Natural killer cell (primary cell): ENCODE results near the gene NPR2. TPM values are rescaled to one million over a fixed set of nuclear protein-coding genes. Genes with fewer than 3 reads are reported as not detected.

Source experiments
- ATAC-seq, 3 donors: fragments of 150-1000 bp in 2 of 3; fragments of 200-7000 bp in 1 of 3; cut with Tn5 transposase; 1 replicate in 1 of 3; 2 replicates in 2 of 3; pipeline ENCODE4 v1.10.0; 2021; ENCODE audit warnings: mild to moderate bottlenecking in 2 of 3, moderate library complexity in 2 of 3
- DNase-seq, 2 donors: peaks; one replicate each; pipeline versions ENCODE4 v3.0.0 to v3.0.0-alpha.2; 2013 to 2021; ENCODE audit warnings: mixed read lengths in 1 of 2
- H3K27ac ChIP-seq: one replicate; pipeline ENCODE4 v1.5.1; 2013; ENCODE audit warnings: mild to moderate bottlenecking, low read length
- H3K27me3 ChIP-seq: one replicate; pipeline ENCODE4 v1.6.1; 2013; ENCODE audit warnings: low read length; ENCODE audit not compliant: control insufficient read depth, insufficient read depth
- H3K36me3 ChIP-seq: one replicate; pipeline ENCODE4 v1.6.1; 2013; ENCODE audit warnings: low read length; ENCODE audit not compliant: control insufficient read depth, insufficient read depth
- H3K4me1 ChIP-seq: one replicate; pipeline ENCODE4 v1.6.1; 2013; ENCODE audit warnings: low read length; ENCODE audit not compliant: control insufficient read depth, insufficient read depth
- H3K4me3 ChIP-seq: one replicate; pipeline ENCODE4 v1.5.1; 2013; ENCODE audit warnings: low read length
- H3K9me3 ChIP-seq: one replicate; pipeline ENCODE4 v1.6.1; 2013; ENCODE audit warnings: low read length; ENCODE audit not compliant: control insufficient read depth, insufficient read depth
- H3K27ac Mint-ChIP-seq, 2 donors: one replicate each; pipeline ENCODE4 v1.8.0; 2022; ENCODE audit warnings: mild to moderate bottlenecking in 2 of 2, mixed read lengths in 2 of 2, moderate library complexity in 1 of 2
- H3K27me3 Mint-ChIP-seq, 2 donors: one replicate each; pipeline ENCODE4 v1.8.0; 2022; ENCODE audit warnings: low read depth in 2 of 2, mixed read lengths in 2 of 2
- H3K36me3 Mint-ChIP-seq: one replicate; pipeline ENCODE4 v1.8.0; 2022; ENCODE audit warnings: mixed read lengths
- H3K4me1 Mint-ChIP-seq, 2 donors: one replicate each; pipeline ENCODE4 v1.8.0; 2022; ENCODE audit warnings: mixed read lengths in 2 of 2
- H3K4me3 Mint-ChIP-seq: one replicate; pipeline ENCODE4 v1.8.0; 2022; ENCODE audit warnings: mild to moderate bottlenecking, moderate library complexity, mixed read lengths
- H3K9me3 Mint-ChIP-seq, 2 donors: one replicate each; pipeline ENCODE4 v1.8.0; 2022; ENCODE audit warnings: mixed read lengths in 2 of 2
- WGBS: methylation state at CpG from one replicate; pipeline ENCODE4 v1.1.7; 2013; ENCODE audit warnings: missing lambda C conversion rate; ENCODE audit not compliant: insufficient coverage; 5-methylcytosine and 5-hydroxymethylcytosine counted together
- intact Hi-C: fragments of 100-400 bp; cut with micrococcal nuclease; formaldehyde crosslinking; loops from one replicate; pipeline ENCODE4 v1.14.2; 2022
- total RNA-seq, 4 donors: library from RNA; stranded (reverse); fragments of 120-200 nt in 1 of 4; gene quantifications; one replicate each; pipeline versions ENCODE4 v1.2.3 to v1.2.4, GENCODE V29; 2013 to 2022
- TF ChIP-seq, protein P1 (sequence below): fragments of 200-600 bp; IDR thresholded peaks from one replicate; pipeline ENCODE4 v1.8.0; 2022; ENCODE audit warnings: antibody characterized with exemption

NPR2 gene
- total RNA-seq, 3 donors from 2014 or later (not counting 1 experiment from before 2014, with no cell fraction given): 2.1 to 2.7 (median 2.4) TPM

DNA sequence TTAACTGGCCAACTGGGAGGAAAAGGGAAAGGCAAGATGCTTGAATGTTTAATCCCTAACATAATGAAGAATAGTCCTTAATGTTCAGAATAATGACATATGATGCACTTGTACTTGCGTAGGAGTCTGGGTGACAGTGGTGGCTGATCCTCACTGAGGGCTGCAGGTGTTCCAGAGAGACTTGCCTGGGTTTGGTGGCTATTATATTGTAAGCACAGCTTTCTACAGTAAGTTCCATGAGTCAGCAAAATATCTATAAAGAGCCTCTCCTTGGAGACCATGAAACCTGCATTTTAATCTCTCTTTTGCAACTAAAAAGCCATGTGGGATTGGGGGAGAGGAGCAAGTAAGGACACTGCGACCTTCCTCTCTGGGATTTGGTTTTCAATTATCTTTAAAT lies 1.9 kb upstream of the NPR2 start:
- Mint-ChIP-seq H3K27ac (no peak overlapping the region), H3K4me1 (peaks cover 0 to 16% of the 10 kb centered on the region in 2 donors), H3K36me3 (no peaks in the 10 kb centered on the region)

DNA sequence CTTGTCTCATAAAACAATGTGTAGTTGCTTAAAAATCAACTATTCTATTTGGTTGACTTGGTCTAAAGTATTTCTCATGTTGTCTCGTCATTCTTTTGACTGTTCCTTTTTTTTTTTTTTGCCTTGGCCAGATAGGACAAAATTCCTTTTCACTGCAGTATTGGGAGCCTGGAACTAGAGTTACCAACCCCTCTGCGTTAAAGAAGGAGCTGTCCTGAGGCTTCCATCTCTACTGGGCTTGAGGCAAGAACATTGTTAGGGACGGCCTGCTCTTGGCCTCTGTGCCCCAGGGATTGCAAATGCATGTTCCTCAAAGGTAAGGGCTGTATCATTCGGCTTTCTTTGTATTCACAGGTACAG lies 1.4 kb upstream of the NPR2 start:
- Histone ChIP-seq H3K27me3 (no peaks in the 10 kb centered on the region), H3K36me3 (peaks cover 5% of the 10 kb centered on the region), H3K4me3 (no peak overlapping the region), H3K9me3 (no peaks in the 10 kb centered on the region), H3K4me1 (no peaks in the 10 kb centered on the region), H3K27ac (no peak overlapping the region)
- Mint-ChIP-seq H3K36me3 (no peaks in the 10 kb centered on the region), H3K4me3 (no peak overlapping the region), H3K27me3 (peaks cover 0 to 9% of the 10 kb centered on the region in 2 donors), H3K4me1 (peaks cover 0 to 18% of the 10 kb centered on the region in 2 donors), H3K27ac (no peak overlapping the region), H3K9me3 (no peaks in the 10 kb centered on the region)
- WGBS: 54% methylated on average over 4 of the region's 4 CpGs
- ATAC-seq (no peak), DNase-seq (no peak)
- intact Hi-C loops: loop anchor here (1.0 kb wide), 2 partner anchors 36 to 92 kb away; no protein-coding TSS in a partner anchor
- TF ChIP-seq, protein P1, sequence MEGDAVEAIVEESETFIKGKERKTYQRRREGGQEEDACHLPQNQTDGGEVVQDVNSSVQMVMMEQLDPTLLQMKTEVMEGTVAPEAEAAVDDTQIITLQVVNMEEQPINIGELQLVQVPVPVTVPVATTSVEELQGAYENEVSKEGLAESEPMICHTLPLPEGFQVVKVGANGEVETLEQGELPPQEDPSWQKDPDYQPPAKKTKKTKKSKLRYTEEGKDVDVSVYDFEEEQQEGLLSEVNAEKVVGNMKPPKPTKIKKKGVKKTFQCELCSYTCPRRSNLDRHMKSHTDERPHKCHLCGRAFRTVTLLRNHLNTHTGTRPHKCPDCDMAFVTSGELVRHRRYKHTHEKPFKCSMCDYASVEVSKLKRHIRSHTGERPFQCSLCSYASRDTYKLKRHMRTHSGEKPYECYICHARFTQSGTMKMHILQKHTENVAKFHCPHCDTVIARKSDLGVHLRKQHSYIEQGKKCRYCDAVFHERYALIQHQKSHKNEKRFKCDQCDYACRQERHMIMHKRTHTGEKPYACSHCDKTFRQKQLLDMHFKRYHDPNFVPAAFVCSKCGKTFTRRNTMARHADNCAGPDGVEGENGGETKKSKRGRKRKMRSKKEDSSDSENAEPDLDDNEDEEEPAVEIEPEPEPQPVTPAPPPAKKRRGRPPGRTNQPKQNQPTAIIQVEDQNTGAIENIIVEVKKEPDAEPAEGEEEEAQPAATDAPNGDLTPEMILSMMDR: no peak

More for the DNA sequence above, 1.9 kb upstream of the NPR2 start:
- Mint-ChIP-seq H3K4me3 (no peak overlapping the region), H3K27me3 (peaks cover 0 to 9% of the 10 kb centered on the region in 2 donors), H3K9me3 (no peaks in the 10 kb centered on the region)
- no peaks in the 10 kb centered on the region for H3K27me3 ChIP-seq
- WGBS: 92% methylated on average over 1 of the region's 2 CpGs
- no peak overlapping the region for H3K4me3 ChIP-seq
- H3K27ac ChIP-seq: no peak overlapping the region
- ATAC-seq: no peak
- intact Hi-C loops: no loop called here
- DNase-seq: no peak
- no peaks in the 10 kb centered on the region for H3K4me1 ChIP-seq
- TF ChIP-seq, protein P1: no peak
- no peaks in the 10 kb centered on the region for H3K9me3 ChIP-seq
- H3K36me3 ChIP-seq: peaks cover 6% of the 10 kb centered on the region

DNA sequence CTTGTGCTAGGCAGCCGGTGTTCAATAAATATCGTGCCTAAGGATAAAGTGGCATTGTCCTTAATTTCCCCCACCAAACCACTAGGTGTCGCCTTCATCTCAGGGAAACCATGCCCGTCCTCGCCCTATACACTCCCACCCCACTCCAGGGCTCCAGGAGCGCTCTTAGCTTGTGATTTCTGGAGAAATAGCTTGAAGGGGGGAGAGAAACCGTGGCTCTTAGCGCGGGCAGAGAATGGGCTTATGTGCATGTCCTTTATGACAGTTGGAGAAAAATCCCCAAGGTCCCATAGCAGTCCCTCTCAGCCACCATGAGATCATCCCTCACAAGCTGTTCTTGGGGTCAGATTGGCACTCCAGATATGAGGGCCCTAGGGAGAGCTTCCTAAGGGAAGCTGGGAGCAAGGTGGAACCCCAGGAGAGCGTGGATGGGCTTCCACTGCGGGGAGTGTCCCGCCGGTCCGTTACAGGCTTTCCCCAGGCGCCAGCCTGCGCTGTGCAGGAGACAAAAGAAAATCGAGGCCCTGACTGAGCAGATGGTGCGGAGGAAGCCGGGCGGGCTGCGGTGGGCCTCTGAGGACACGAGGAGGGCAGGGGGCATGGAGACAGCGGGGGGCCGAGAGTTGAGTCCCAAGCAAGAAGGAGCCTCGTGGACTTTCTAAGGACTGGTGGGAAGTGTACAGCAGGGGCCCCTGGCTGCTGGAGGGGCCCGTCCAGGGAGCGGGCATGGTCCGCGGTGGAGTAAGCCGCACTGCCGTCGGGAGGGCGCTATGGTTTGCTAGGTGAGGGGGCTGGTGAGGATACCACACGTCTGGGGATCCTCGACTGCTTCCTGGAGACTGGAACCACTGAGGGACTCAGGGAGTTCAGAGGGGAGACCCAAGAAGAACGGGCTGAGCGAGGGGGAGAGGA lies 750 bp upstream of the NPR2 start:
- H3K4me3 ChIP-seq: no peak overlapping the region
- TF ChIP-seq, protein P1: peak; percentile 85
- Mint-ChIP-seq H3K36me3 (no peaks in the 10 kb centered on the region), H3K9me3 (no peaks in the 10 kb centered on the region), H3K4me3 (peak overlapping the region; percentile 53), H3K4me1 (peaks cover 0 to 18% of the 10 kb centered on the region in 2 donors), H3K27ac (peak overlapping the region in 1 of 2 donors; percentile 33), H3K27me3 (peaks cover 0 to 9% of the 10 kb centered on the region in 2 donors)
- H3K27me3 ChIP-seq: no peaks in the 10 kb centered on the region
- DNase-seq: peak; percentile 39 to 84
- no peak overlapping the region for H3K27ac ChIP-seq
- H3K4me1 ChIP-seq: no peaks in the 10 kb centered on the region
- H3K9me3 ChIP-seq: no peaks in the 10 kb centered on the region
- 74% methylated on average over 35 of the region's 37 CpGs for WGBS
- ATAC-seq: peak; percentile 80 to 97 (median 95)
- H3K36me3 ChIP-seq: peaks cover 4% of the 10 kb centered on the region
- intact Hi-C loops: loop anchor here (1.0 kb wide), 2 partner anchors 36 to 92 kb away; no protein-coding TSS in a partner anchor
